Esophagus muscularis mucosa (tissue), 4 donors: ENCODE data around the gene TSPAN15. TPM values are rescaled to one million over a fixed set of nuclear protein-coding genes. Genes with fewer than 3 reads are reported as not detected.

Experiments used
- DNase-seq: peaks from one replicate; pipeline ENCODE4 v3.0.0-alpha.2; 2017; ENCODE audit errors: extremely low spot score
- H3K27ac ChIP-seq, 4 donors: fragments of 200-600 bp; sonication (generic); replicated peaks in 1 of 4; 1 replicate in 3 of 4; 2 replicates in 1 of 4; pipeline ENCODE4 v1.5.1; 2016 to 2019; ENCODE audit warnings: mild to moderate bottlenecking in 1 of 4
- H3K27me3 ChIP-seq, 4 donors: fragments of 200-600 bp; sonication (generic); one replicate each; pipeline versions ENCODE4 v1.5.1 to v1.6.0; 2016 to 2019
- H3K36me3 ChIP-seq, 4 donors: fragments of 200-600 bp; sonication (generic); one replicate each; pipeline ENCODE4 v1.5.1; 2016 to 2019
- H3K4me1 ChIP-seq, 4 donors: fragments of 200-600 bp; sonication (generic); one replicate each; pipeline ENCODE4 v1.5.1; 2016 to 2019
- H3K4me3 ChIP-seq, 4 donors: fragments of 200-600 bp; sonication (generic); 1 replicate in 2 of 4; 2 replicates in 2 of 4; pipeline ENCODE4 v1.5.1; 2016 to 2019; ENCODE audit warnings: mild to moderate bottlenecking in 4 of 4, moderate library complexity in 1 of 4
- H3K9me3 ChIP-seq, 4 donors: fragments of 200-600 bp; sonication (generic); 1 replicate in 3 of 4; 2 replicates in 1 of 4; pipeline ENCODE4 v1.5.1; 2016 to 2019
- CTCF ChIP-seq, 3 experiments: fragments of 200-600 bp in 2 of 3; fragments of 450-650 bp in 1 of 3; sonication (generic) in 2 of 3; IDR thresholded peaks; one replicate each; pipeline ENCODE4 v1.5.1; 2017 to 2019; ENCODE audit warnings: antibody characterized with exemption in 3 of 3, mild to moderate bottlenecking in 2 of 3, moderate library complexity in 1 of 3
- EP300 ChIP-seq: sonication (generic); formaldehyde crosslinking; IDR thresholded peaks from one replicate; pipeline ENCODE4 v1.6.1; 2017; ENCODE audit warnings: antibody characterized with exemption
- POLR2A ChIP-seq: fragments of 450-650 bp; IDR thresholded peaks from one replicate; pipeline ENCODE4 v1.6.1; 2017; ENCODE audit warnings: antibody characterized with exemption, moderate library complexity, mild to moderate bottlenecking, low read depth
- POLR2AphosphoS5 ChIP-seq, 2 donors: sonication (generic); formaldehyde crosslinking; IDR thresholded peaks; one replicate each; pipeline ENCODE4 v1.6.1; 2017; ENCODE audit warnings: antibody characterized with exemption in 2 of 2
- whole genome bisulfite sequencing: methylation state at CpG from one replicate; pipeline ENCODE4 v1.1.5; 2018; 5-methylcytosine and 5-hydroxymethylcytosine counted together
- intact Hi-C: fragments of 100-400 bp; cut with DNase I; formaldehyde crosslinking; loops from one replicate; pipeline ENCODE4 v1.15.1; 2023
- total RNA-seq, 4 donors: library from RNA; depleted of rRNA; stranded (reverse); fragments of >200 nt; gene quantifications; one replicate each; pipeline versions ENCODE4 v1.1.0 to v1.2.1, GENCODE V29; 2016

The TSPAN15 gene
- total RNA-seq, 4 donors from 2014 or later: 40.3 to 59.4 (median 53.5) TPM

- whole genome bisulfite sequencing: 63% methylated on average over 10 of the region's 10 CpGs
- no peak for DNase-seq
- intact Hi-C loops: no loop called here
- Histone ChIP-seq H3K36me3 (peaks cover 0 to 11% (median 8%) of the 10 kb centered on the region in 4 donors), H3K27me3 (no peaks in the 10 kb centered on the region), H3K4me1 (peaks cover 52 to 100% (median 92%) of the 10 kb centered on the region in 4 donors), H3K9me3 (no peaks in the 10 kb centered on the region), H3K4me3 (no peak overlapping the region), H3K27ac (peak overlapping the region; percentile 85 to 92 (median 88))
- TF ChIP-seq CTCF (IDR thresholded peaks at IDR 0.05) (no peak), POLR2A (no peak), POLR2AphosphoS5 (IDR thresholded peaks at IDR 0.05) (peak; percentile 17 to 51), EP300 (no peak)
Observed at GRCh38 chr10:69458430-69459100, 7.3 kb downstream of the TSPAN15 start.

GRCh38 chr10:69459101-69459790, 8.0 kb downstream of the TSPAN15 start:
- Histone ChIP-seq H3K9me3 (no peaks in the 10 kb centered on the region), H3K4me1 (peaks cover 52 to 100% (median 92%) of the 10 kb centered on the region in 4 donors), H3K36me3 (peaks cover 0 to 11% (median 8%) of the 10 kb centered on the region in 4 donors), H3K27ac (peak overlapping the region; percentile 85 to 92 (median 88)), H3K4me3 (no peak overlapping the region), H3K27me3 (no peaks in the 10 kb centered on the region)
- intact Hi-C loops: no loop called here
- TF ChIP-seq POLR2A: no peak
- DNase-seq: no peak
- WGBS: 88% methylated on average over 8 of the region's 8 CpGs

GRCh38 chr10:69459893-69460575, 8.8 kb downstream of the TSPAN15 start:
- Histone ChIP-seq H3K27ac (peak overlapping the region; percentile 85 to 92 (median 88)), H3K4me1 (peaks cover 57 to 100% (median 92%) of the 10 kb centered on the region in 4 donors)
- intact Hi-C loops: no loop called here

GRCh38 chr10:69460576-69461242, 9.4 kb downstream of the TSPAN15 start:
- no peak overlapping the region for H3K4me3 ChIP-seq
- no peaks in the 10 kb centered on the region for H3K9me3 ChIP-seq
- H3K4me1 ChIP-seq: peaks cover 64 to 100% (median 94%) of the 10 kb centered on the region in 4 donors
- TF ChIP-seq POLR2A (no peak), POLR2AphosphoS5 (IDR thresholded peaks at IDR 0.05) (no peak), CTCF (IDR thresholded peaks at IDR 0.05) (no peak), EP300 (no peak)
- H3K27me3 ChIP-seq: no peaks in the 10 kb centered on the region
- intact Hi-C loops: no loop called here
- 85% methylated on average over 9 of the region's 9 CpGs for WGBS
- DNase-seq: no peak
- peak overlapping the region; percentile 85 to 92 (median 88) for H3K27ac ChIP-seq
- H3K36me3 ChIP-seq: peaks cover 0 to 11% (median 8%) of the 10 kb centered on the region in 4 donors

More at GRCh38 chr10:69459893-69460575, 8.8 kb downstream of the TSPAN15 start:
- WGBS: 74% methylated on average over 9 of the region's 12 CpGs
- DNase-seq: no peak
- Histone ChIP-seq H3K4me3 (no peak overlapping the region), H3K27me3 (no peaks in the 10 kb centered on the region), H3K36me3 (peaks cover 0 to 11% (median 8%) of the 10 kb centered on the region in 4 donors), H3K9me3 (no peaks in the 10 kb centered on the region)
- TF ChIP-seq EP300 (no peak), POLR2AphosphoS5 (IDR thresholded peaks at IDR 0.05) (no peak), CTCF (IDR thresholded peaks at IDR 0.05) (no peak), POLR2A (no peak)
